Measurements from ENCODE around the gene RASGEF1C. TPM values are rescaled to one million over a fixed set of nuclear protein-coding genes. Genes with fewer than 3 reads are reported as not detected.

Gene RASGEF1C
- total RNA-seq, 2 donors from 2014 or later: not detected

DNA sequence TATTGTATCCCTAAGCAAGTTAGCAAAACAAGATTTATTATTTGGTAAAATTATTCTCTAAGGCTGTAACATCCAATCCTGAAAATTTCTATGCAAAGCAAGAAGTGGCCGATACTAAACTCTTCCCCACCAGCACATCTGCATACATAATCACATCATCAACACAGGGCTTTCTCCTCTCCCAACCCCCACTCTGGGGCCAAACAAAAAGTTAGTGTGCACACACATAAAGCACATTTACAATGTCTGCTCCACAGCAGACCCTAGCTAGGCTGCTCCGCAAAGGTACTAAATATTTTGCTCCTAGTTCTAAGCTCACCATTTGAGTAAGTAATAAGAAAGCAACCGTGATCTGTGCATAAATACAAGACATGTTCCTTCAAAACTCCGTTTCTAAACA is 141.0 kb downstream of the RASGEF1C start:
- TF ChIP-seq CTCF (IDR thresholded peaks at IDR 0.05): no peak
- Histone ChIP-seq H3K9me3 (no peaks in the 10 kb centered on the region), H3K27ac (no peak overlapping the region), H3K36me3 (no peaks in the 10 kb centered on the region), H3K4me3 (no peak overlapping the region), H3K27me3 (replicated peaks; ENCODE audit: insufficient read depth) (no peaks in the 10 kb centered on the region), H3K4me1 (ENCODE audit: control insufficient read depth in 1 of 2, low read depth in 2 of 2) (peaks cover 0 to 30% of the 10 kb centered on the region in 2 donors)
- DNase-seq (ENCODE audit: low spot score): no peak
- no peak for ATAC-seq (ENCODE audit: insufficient number of reproducible peaks, low FRiP score, low read depth)

DNA sequence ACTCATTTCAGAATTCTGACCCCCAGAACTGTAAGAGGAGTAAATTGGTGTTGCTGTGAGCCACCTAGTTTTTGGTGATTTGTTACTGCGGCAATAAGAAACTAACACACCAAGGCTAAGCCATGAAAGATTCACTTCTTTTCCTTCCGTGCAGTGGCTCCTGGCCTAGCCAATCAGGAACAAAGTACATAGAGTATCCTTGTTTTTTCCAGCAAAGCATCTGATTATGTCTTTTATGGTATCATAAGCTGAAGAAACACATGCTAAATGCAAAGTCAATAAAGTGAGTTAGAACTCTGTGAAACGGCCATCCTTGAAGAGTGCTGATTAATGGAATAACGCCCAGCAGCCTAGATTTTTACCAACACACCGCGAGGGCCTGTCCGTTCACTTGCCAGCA is 148.8 kb downstream of the RASGEF1C start:
- DNase-seq (ENCODE audit: low spot score) (no peak), ATAC-seq (ENCODE audit: insufficient number of reproducible peaks, low FRiP score, low read depth) (no peak)
- Histone ChIP-seq H3K9me3 (no peaks in the 10 kb centered on the region), H3K4me1 (ENCODE audit: control insufficient read depth in 1 of 2, low read depth in 2 of 2) (no peaks in the 10 kb centered on the region), H3K36me3 (no peaks in the 10 kb centered on the region), H3K27ac (no peak overlapping the region), H3K4me3 (no peak overlapping the region), H3K27me3 (replicated peaks; ENCODE audit: insufficient read depth) (no peaks in the 10 kb centered on the region)
- TF ChIP-seq CTCF (IDR thresholded peaks at IDR 0.05): no peak

GRCh38 chr5:180059326-180059725 is 149.7 kb downstream of the RASGEF1C start:
- no peaks in the 10 kb centered on the region for H3K9me3 ChIP-seq
- H3K36me3 ChIP-seq: no peaks in the 10 kb centered on the region
- H3K4me1 ChIP-seq (ENCODE audit: control insufficient read depth in 1 of 2, low read depth in 2 of 2): no peaks in the 10 kb centered on the region
- DNase-seq (ENCODE audit: low spot score): no peak
- H3K4me3 ChIP-seq: no peak overlapping the region
- no peak overlapping the region for H3K27ac ChIP-seq
- no peak for ATAC-seq (ENCODE audit: insufficient number of reproducible peaks, low FRiP score, low read depth)
- TF ChIP-seq CTCF (IDR thresholded peaks at IDR 0.05): no peak
- H3K27me3 ChIP-seq (replicated peaks; ENCODE audit: insufficient read depth): no peaks in the 10 kb centered on the region

- Histone ChIP-seq H3K4me3 (no peak overlapping the region), H3K4me1 (ENCODE audit: control insufficient read depth in 1 of 2, low read depth in 2 of 2) (peaks cover 3 to 13% of the 10 kb centered on the region in 2 donors), H3K27ac (no peak overlapping the region), H3K9me3 (no peaks in the 10 kb centered on the region), H3K27me3 (replicated peaks; ENCODE audit: insufficient read depth) (no peaks in the 10 kb centered on the region), H3K36me3 (no peaks in the 10 kb centered on the region)
- TF ChIP-seq CTCF (IDR thresholded peaks at IDR 0.05): no peak
- DNase-seq (ENCODE audit: low spot score) (no peak), ATAC-seq (ENCODE audit: insufficient number of reproducible peaks, low FRiP score, low read depth) (no peak)
These were observed 152.9 kb downstream of the RASGEF1C start for GRCh38 chr5:180056153-180056552.

DNA sequence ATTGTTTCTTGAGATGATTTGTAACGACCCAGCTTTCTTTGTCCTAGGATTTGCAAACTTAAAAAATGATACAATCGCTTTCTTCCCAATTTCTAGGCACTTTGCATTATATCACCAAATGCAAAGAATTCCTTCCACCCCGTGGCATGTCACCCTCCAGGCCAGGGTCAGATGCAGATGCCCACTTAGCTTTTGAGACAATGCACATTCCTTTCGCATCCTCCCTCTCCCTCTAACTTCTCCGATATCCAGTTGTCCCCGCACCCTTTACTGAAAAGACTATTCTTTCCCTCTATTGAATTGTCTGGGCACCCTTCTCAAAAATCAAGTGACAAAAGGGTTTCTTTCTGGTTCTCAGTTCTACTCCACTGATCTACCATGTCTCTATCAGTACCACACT is 154.8 kb downstream of the RASGEF1C start:
- H3K36me3 ChIP-seq: no peaks in the 10 kb centered on the region
- H3K4me3 ChIP-seq: no peak overlapping the region
- no peaks in the 10 kb centered on the region for H3K9me3 ChIP-seq
- H3K27me3 ChIP-seq (replicated peaks; ENCODE audit: insufficient read depth): no peaks in the 10 kb centered on the region
- no peak for TF ChIP-seq CTCF (IDR thresholded peaks at IDR 0.05)
- ATAC-seq (ENCODE audit: insufficient number of reproducible peaks, low FRiP score, low read depth) (no peak), DNase-seq (ENCODE audit: low spot score) (no peak)
- H3K4me1 ChIP-seq (ENCODE audit: control insufficient read depth in 1 of 2, low read depth in 2 of 2): peaks cover 3 to 13% of the 10 kb centered on the region in 2 donors
- H3K27ac ChIP-seq: no peak overlapping the region
